CD14-positive monocyte (primary cell): ENCODE data around the gene MT3. TPM values are rescaled to one million over a fixed set of nuclear protein-coding genes. Genes with fewer than 3 reads are reported as not detected.

Experiments used
- DNase-seq, 3 donors: peaks; one replicate each; pipeline ENCODE4 v3.0.0-alpha.2; 2011 to 2022
- H2AFZ ChIP-seq: 2 replicates; pipeline ENCODE4 v1.6.0; 2012; ENCODE audit warnings: mild to moderate bottlenecking, low read depth, low read length, inconsistent platforms; ENCODE audit not compliant: insufficient read depth, poor library complexity, severe bottlenecking
- H3K27ac ChIP-seq, 2 donors: 1 replicate in 1 of 2; 2 replicates in 1 of 2; pipeline ENCODE4 v1.5.1; 2012 to 2013; ENCODE audit warnings: low read length in 2 of 2, control low read depth in 1 of 2, inconsistent platforms in 1 of 2, low read depth in 1 of 2, mild to moderate bottlenecking in 1 of 2
- H3K27me3 ChIP-seq, 2 donors: one replicate each; pipeline versions ENCODE4 v1.6.0 to v1.6.1; 2011 to 2013; ENCODE audit warnings: low read length in 2 of 2; ENCODE audit not compliant: control insufficient read depth in 2 of 2, insufficient read depth in 2 of 2
- H3K36me3 ChIP-seq, 2 donors: replicated peaks in 1 of 2; 1 replicate in 1 of 2; 2 replicates in 1 of 2; pipeline versions ENCODE4 v1.5.1 to v1.6.1; 2012 to 2013; ENCODE audit warnings: low read length in 2 of 2, control low read depth in 1 of 2, inconsistent platforms in 1 of 2, mild to moderate bottlenecking in 1 of 2; ENCODE audit not compliant: insufficient read depth in 2 of 2, control insufficient read depth in 1 of 2
- H3K4me1 ChIP-seq, 2 donors: 1 replicate in 1 of 2; 2 replicates in 1 of 2; pipeline versions ENCODE4 v1.5.1 to v1.6.1; 2012 to 2013; ENCODE audit warnings: low read length in 2 of 2, control low read depth in 1 of 2, inconsistent platforms in 1 of 2, mild to moderate bottlenecking in 1 of 2, moderate library complexity in 1 of 2; ENCODE audit not compliant: insufficient read depth in 2 of 2, control insufficient read depth in 1 of 2
- H3K4me2 ChIP-seq: replicated peaks from 2 replicates; pipeline ENCODE3; 2012; ENCODE audit warnings: low read length, moderate library complexity, mild to moderate bottlenecking; ENCODE audit not compliant: poor library complexity, severe bottlenecking; ENCODE audit errors: extremely low read depth
- H3K4me3 ChIP-seq, 3 experiments: fragments of 200-600 bp in 1 of 3; sonication (generic) in 1 of 3; replicated peaks in 1 of 3; 1 replicate in 2 of 3; 2 replicates in 1 of 3; pipeline ENCODE4 v1.5.1; 2011 to 2013; ENCODE audit warnings: low read length in 3 of 3, mild to moderate bottlenecking in 3 of 3, control low read depth in 2 of 3, low read depth in 2 of 3, inconsistent platforms in 1 of 3, moderate library complexity in 1 of 3
- H3K79me2 ChIP-seq: 2 replicates; pipeline ENCODE4 v1.6.0; 2012; ENCODE audit warnings: mild to moderate bottlenecking, control low read depth, inconsistent platforms, low read length, moderate library complexity; ENCODE audit not compliant: insufficient read depth
- H3K9ac ChIP-seq: 2 replicates; pipeline ENCODE4 v1.6.0; 2017; ENCODE audit warnings: low read length, mild to moderate bottlenecking; ENCODE audit not compliant: insufficient read depth, poor library complexity, severe bottlenecking
- H3K9me3 ChIP-seq, 2 donors: replicated peaks in 1 of 2; 1 replicate in 1 of 2; 2 replicates in 1 of 2; pipeline versions ENCODE4 v1.5.1 to v1.6.1; 2012 to 2013; ENCODE audit warnings: low read length in 2 of 2, control low read depth in 1 of 2; ENCODE audit not compliant: control insufficient read depth in 1 of 2, insufficient read depth in 1 of 2
- H4K20me1 ChIP-seq: 2 replicates; pipeline ENCODE4 v1.6.0; 2012; ENCODE audit warnings: mild to moderate bottlenecking, low read length, control low read depth, moderate library complexity; ENCODE audit not compliant: insufficient read depth
- H3K27ac Mint-ChIP-seq, 7 donors: one replicate each; pipeline ENCODE4 v1.8.0; 2020; ENCODE audit warnings: mild to moderate bottlenecking in 7 of 7, mixed read lengths in 7 of 7, moderate library complexity in 6 of 7, inconsistent platforms in 2 of 7
- H3K27me3 Mint-ChIP-seq, 3 donors: one replicate each; pipeline ENCODE4 v1.8.0; 2021 to 2022; ENCODE audit warnings: low read depth in 3 of 3, mild to moderate bottlenecking in 3 of 3, mixed read lengths in 3 of 3, moderate library complexity in 3 of 3, inconsistent platforms in 1 of 3
- H3K36me3 Mint-ChIP-seq, 2 donors: one replicate each; pipeline ENCODE4 v1.8.0; 2020; ENCODE audit warnings: mixed read lengths in 2 of 2, inconsistent platforms in 1 of 2, mild to moderate bottlenecking in 1 of 2
- H3K4me1 Mint-ChIP-seq: one replicate; pipeline ENCODE4 v1.8.0; 2020; ENCODE audit warnings: mild to moderate bottlenecking, mixed read lengths
- H3K4me3 Mint-ChIP-seq, 2 donors: one replicate each; pipeline ENCODE4 v1.8.0; 2020; ENCODE audit warnings: mild to moderate bottlenecking in 2 of 2, mixed read lengths in 2 of 2, moderate library complexity in 1 of 2
- H3K9me3 Mint-ChIP-seq, 7 donors: one replicate each; pipeline ENCODE4 v1.8.0; 2020 to 2022; ENCODE audit warnings: mixed read lengths in 7 of 7, mild to moderate bottlenecking in 6 of 7, moderate library complexity in 6 of 7, inconsistent platforms in 2 of 7
- WGBS: methylation state at CpG from one replicate; pipeline ENCODE4 v1.1.5; 2013; ENCODE audit warnings: missing lambda C conversion rate; ENCODE audit not compliant: insufficient coverage; 5-methylcytosine and 5-hydroxymethylcytosine counted together
- intact Hi-C, 2 donors: fragments of 100-400 bp; cut with micrococcal nuclease; formaldehyde crosslinking; loops; one replicate each; pipeline versions ENCODE4 v1.15.0 to v1.15.1; 2023
- polyA plus RNA-seq, 3 donors: library from polyadenylated mRNA; depleted of rRNA in 1 of 3; unstranded in 2 of 3; stranded (reverse) in 1 of 3; fragments of 300-500 nt in 2 of 3; fragments of >200 nt in 1 of 3; fragmentation: Illumina TruSeq in 2 of 3; gene quantifications; 1 replicate in 2 of 3; 2 replicates in 1 of 3; pipeline ENCODE4 v1.2.3, GENCODE V29; 2012 to 2021
- TF ChIP-seq, protein P1 (sequence below): fragments of 200-600 bp; IDR thresholded peaks from one replicate; pipeline ENCODE4 v1.8.0; 2022; ENCODE audit warnings: antibody characterized with exemption, mild to moderate bottlenecking

The MT3 gene
- polyA plus RNA-seq, 3 donors, result not detected

DNA sequence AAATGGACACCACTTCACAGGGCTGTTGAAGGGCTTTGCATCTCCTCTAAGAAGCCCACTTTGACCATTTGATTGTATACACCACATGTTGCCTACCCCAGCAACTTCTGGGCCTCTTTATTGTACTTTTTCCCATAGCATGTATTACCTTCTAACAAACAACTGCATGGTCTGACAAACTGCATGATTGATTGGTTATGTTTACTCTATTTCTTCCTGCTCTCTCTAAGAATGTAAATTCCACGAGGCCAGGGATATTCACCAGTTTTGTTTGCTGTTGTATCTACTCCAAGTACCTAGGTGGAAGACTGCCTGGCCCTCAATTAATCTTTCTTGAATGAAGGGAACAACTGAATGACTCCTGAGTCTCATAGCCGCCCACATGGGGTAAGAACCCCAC is 47.3 kb upstream of the MT3 start:
- peak overlapping the region in 1 of 7 donors; percentile 42 for H3K27ac Mint-ChIP-seq

DNA sequence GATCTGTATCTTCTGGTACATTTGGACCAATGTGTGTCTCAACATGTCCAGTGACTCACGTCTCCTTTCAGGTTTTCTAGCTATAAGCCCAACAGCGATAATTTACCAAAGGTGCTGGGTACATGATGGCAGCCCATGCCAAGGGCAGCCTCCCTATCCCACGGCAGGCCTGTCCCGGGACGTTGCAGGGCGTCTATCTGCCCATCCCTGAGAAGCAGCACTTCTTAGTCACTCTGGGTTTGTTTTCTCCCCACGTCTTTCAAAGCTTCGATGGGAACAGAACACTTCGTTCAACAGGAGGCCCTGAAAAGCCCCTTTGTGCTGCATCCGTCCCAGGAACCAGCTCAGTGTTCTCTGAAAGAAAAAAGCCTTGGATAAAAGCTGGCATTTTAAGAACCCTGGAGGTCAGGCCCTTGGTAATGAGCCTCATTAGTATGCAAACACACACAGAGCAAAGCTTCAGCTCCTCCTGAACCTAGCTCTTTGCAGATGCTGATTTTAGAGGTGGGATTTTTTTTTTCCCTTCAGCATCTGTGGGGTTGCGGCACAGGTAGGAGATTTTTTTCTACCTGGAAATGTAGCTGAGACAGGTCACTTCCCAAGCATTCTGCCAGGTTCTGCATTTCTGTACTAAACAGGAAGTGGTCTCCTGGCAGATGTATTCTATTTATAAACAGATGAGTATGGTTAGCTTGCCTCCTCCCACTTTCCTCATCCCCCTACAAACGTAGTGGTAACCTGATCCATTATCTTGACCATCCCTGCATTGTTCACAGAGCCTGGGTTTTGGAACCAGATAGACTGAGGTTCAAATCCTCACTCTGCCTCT is 42.0 kb upstream of the MT3 start:
- H3K27ac ChIP-seq, result no peak overlapping the region
- Mint-ChIP-seq H3K4me3 (no peak overlapping the region), H3K4me1 (peaks cover 8% of the 10 kb centered on the region), H3K36me3 (no peaks in the 10 kb centered on the region), H3K27ac (no peak overlapping the region), H3K9me3 (no peaks in the 10 kb centered on the region), H3K27me3 (peaks cover 5 to 14% (median 6%) of the 10 kb centered on the region in 3 donors)
- no peaks in the 10 kb centered on the region for H3K27me3 ChIP-seq
- 79% methylated on average over 10 of the region's 12 CpGs for WGBS
- H3K4me1 ChIP-seq, result peaks cover 0 to 2% of the 10 kb centered on the region in 2 donors
- no peak overlapping the region for H3K4me2 ChIP-seq
- no peaks in the 10 kb centered on the region for H3K9me3 ChIP-seq
- no peaks in the 10 kb centered on the region for H3K36me3 ChIP-seq
- no peak overlapping the region for H3K4me3 ChIP-seq
- TF ChIP-seq, protein P1, sequence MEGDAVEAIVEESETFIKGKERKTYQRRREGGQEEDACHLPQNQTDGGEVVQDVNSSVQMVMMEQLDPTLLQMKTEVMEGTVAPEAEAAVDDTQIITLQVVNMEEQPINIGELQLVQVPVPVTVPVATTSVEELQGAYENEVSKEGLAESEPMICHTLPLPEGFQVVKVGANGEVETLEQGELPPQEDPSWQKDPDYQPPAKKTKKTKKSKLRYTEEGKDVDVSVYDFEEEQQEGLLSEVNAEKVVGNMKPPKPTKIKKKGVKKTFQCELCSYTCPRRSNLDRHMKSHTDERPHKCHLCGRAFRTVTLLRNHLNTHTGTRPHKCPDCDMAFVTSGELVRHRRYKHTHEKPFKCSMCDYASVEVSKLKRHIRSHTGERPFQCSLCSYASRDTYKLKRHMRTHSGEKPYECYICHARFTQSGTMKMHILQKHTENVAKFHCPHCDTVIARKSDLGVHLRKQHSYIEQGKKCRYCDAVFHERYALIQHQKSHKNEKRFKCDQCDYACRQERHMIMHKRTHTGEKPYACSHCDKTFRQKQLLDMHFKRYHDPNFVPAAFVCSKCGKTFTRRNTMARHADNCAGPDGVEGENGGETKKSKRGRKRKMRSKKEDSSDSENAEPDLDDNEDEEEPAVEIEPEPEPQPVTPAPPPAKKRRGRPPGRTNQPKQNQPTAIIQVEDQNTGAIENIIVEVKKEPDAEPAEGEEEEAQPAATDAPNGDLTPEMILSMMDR, result no peak
- no peak overlapping the region for H2AFZ ChIP-seq
- no peaks in the 10 kb centered on the region for H3K79me2 ChIP-seq
- no peak overlapping the region for H3K9ac ChIP-seq
- intact Hi-C loops, result no loop called here
- H4K20me1 ChIP-seq, result no peaks in the 10 kb centered on the region
- DNase-seq, result no peak

More for the DNA sequence above, 47.3 kb upstream of the MT3 start:
- no peaks in the 10 kb centered on the region for H3K4me1 ChIP-seq
- H3K27me3 ChIP-seq, result no peaks in the 10 kb centered on the region
- H3K9me3 Mint-ChIP-seq, result peaks cover 0 to 9% (median 6%) of the 10 kb centered on the region in 7 donors
- intact Hi-C loops, result no loop called here
- no peaks in the 10 kb centered on the region for H3K36me3 Mint-ChIP-seq
- WGBS, result no CpG with 5 or more reads among the region's 2 CpGs
- H3K4me1 Mint-ChIP-seq, result peaks cover 3% of the 10 kb centered on the region
- H3K27me3 Mint-ChIP-seq, result peaks cover 8 to 17% (median 12%) of the 10 kb centered on the region in 3 donors
- H3K36me3 ChIP-seq, result no peaks in the 10 kb centered on the region
- no peak overlapping the region for H3K4me3 Mint-ChIP-seq
- no peaks in the 10 kb centered on the region for H4K20me1 ChIP-seq
- H3K27ac ChIP-seq, result no peak overlapping the region
- no peak overlapping the region for H2AFZ ChIP-seq
- H3K4me2 ChIP-seq, result no peak overlapping the region
- no peak overlapping the region for H3K9ac ChIP-seq
- no peak for DNase-seq
- no peaks in the 10 kb centered on the region for H3K9me3 ChIP-seq
- no peak overlapping the region for H3K4me3 ChIP-seq
- no peaks in the 10 kb centered on the region for H3K79me2 ChIP-seq
- TF ChIP-seq, protein P1, result no peak
